ENCODE data around the gene CXCR1. TPM values are rescaled to one million over a fixed set of nuclear protein-coding genes. Genes with fewer than 3 reads are reported as not detected.

CXCR1 gene
- total and polyA plus RNA-seq, 2 of the 4 experiments (the other 2 are of a cell fraction), result not detected

- Histone ChIP-seq H2BK5ac (ENCODE audit: low read depth, low read length, poor library complexity, severe bottlenecking) (no peak overlapping the region), H2BK120ac (ENCODE audit: low read depth, low read length) (no peak overlapping the region), H3K14ac (replicated peaks; ENCODE audit: low read depth, low read length) (no peak overlapping the region), H4K91ac (ENCODE audit: insufficient read depth, low read depth, low read length) (no peak overlapping the region), H3K56ac (ENCODE audit: extremely low read depth, insufficient read depth, low read length) (no peak overlapping the region), H4K8ac (ENCODE audit: low read depth in 2 of 2, low read length in 2 of 2) (no peak overlapping the region), H3K4me2 (ENCODE audit: low read depth, low read length) (no peak overlapping the region), H3K4me3 (ENCODE audit: insufficient read depth, low read depth, low read length) (no peak overlapping the region), H4K20me1 (ENCODE audit: insufficient read depth, low read length) (no peaks in the 10 kb centered on the region), H3K27ac (ENCODE audit: insufficient read depth, low read length) (no peak overlapping the region), H3K79me1 (ENCODE audit: low read depth in 1 of 2, low read length in 2 of 2) (no peaks in the 10 kb centered on the region), H3K4me1 (ENCODE audit: control insufficient read depth, insufficient read depth, low read length) (no peaks in the 10 kb centered on the region), H2AK5ac (ENCODE audit: low read depth, low read length) (no peak overlapping the region), H3K9me3 (ENCODE audit: control insufficient read depth, insufficient read depth, low read length) (no peaks in the 10 kb centered on the region), H3K18ac (ENCODE audit: low read depth, low read length) (no peak overlapping the region), H2BK15ac (ENCODE audit: low read depth, low read length) (no peak overlapping the region), H3K4ac (ENCODE audit: low read depth, low read length) (no peak overlapping the region), H3K9me1 (ENCODE audit: insufficient read depth, low read length) (no peaks in the 10 kb centered on the region), H2AK9ac (replicated peaks; ENCODE audit: low read depth, low read length, poor library complexity) (no peak overlapping the region), H4K5ac (ENCODE audit: low read depth, low read length) (no peak overlapping the region), H3K27me3 (ENCODE audit: control insufficient read depth, insufficient read depth, low read length) (peaks cover 51% of the 10 kb centered on the region), H3K23ac (ENCODE audit: low read depth, low read length) (no peak overlapping the region), H2AFZ (replicated peaks; ENCODE audit: low read length, poor library complexity) (no peak overlapping the region), H2BK20ac (ENCODE audit: low read depth, low read length) (no peak overlapping the region), H3K36me3 (ENCODE audit: control insufficient read depth, insufficient read depth, low read length) (no peaks in the 10 kb centered on the region), H3K9ac (ENCODE audit: low read depth, low read length) (no peak overlapping the region)
- ATAC-seq (ENCODE audit: low read depth) (no peak), DNase-seq (no peak)
- POLR2A ChIA-PET (ENCODE audit: unreplicated experiment), result no interaction called here
- in situ Hi-C loops (cut with MboI; ENCODE audit: low sequenced_read_pairs), result no loop called here
- intact Hi-C loops (cut with micrococcal nuclease), result no loop called here
- 0% methylated on average over 1 of the region's 3 CpGs; no CpG with 5 or more reads in 1 of the 2 experiments for WGBS, 2 experiments (ENCODE audit: extremely low coverage in 2 of 2, insufficient read length in 1 of 2)
- CTCF ChIA-PET, result no interaction called here
- no TSS peak for BruUV-seq (replicated peaks)
- TF ChIP-seq SMC3 (IDR thresholded peaks at IDR 0.05; ENCODE audit: low read depth, low read length), result no peak
- no peak for TF ChIP-seq RFX5 (IDR thresholded peaks at IDR 0.05; ENCODE audit: low read depth, low read length)
- no peak for TF ChIP-seq MAFK (IDR thresholded peaks at IDR 0.05; ENCODE audit: low read depth, low read length)
- TF ChIP-seq MAZ (IDR thresholded peaks at IDR 0.05; ENCODE audit: borderline replicate concordance, low read depth, low read length), result no peak
- no peak for TF ChIP-seq POLR2A (IDR thresholded peaks at IDR 0.05; ENCODE audit: low read depth, low read length)
- no peak for TF ChIP-seq CTCF (conservative IDR thresholded peaks at IDR 0.05; ENCODE audit: low read depth, low read length)
- TF ChIP-seq, protein P1, sequence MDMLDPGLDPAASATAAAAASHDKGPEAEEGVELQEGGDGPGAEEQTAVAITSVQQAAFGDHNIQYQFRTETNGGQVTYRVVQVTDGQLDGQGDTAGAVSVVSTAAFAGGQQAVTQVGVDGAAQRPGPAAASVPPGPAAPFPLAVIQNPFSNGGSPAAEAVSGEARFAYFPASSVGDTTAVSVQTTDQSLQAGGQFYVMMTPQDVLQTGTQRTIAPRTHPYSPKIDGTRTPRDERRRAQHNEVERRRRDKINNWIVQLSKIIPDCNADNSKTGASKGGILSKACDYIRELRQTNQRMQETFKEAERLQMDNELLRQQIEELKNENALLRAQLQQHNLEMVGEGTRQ (IDR thresholded peaks at IDR 0.05; ENCODE audit: low read depth, low read length), result no peak
- TF ChIP-seq RAD21 (IDR thresholded peaks at IDR 0.05; ENCODE audit: low read length), result no peak
- TF ChIP-seq CHD1 (IDR thresholded peaks at IDR 0.05; ENCODE audit: low read depth, low read length), result no peak
- dilution Hi-C loops (cut with HindIII; ENCODE audit: low sequenced_read_pairs, unreplicated experiment), result no loop called here
Observed at GRCh38 chr2:218137514-218137913, 29.2 kb downstream of the CXCR1 start.

Data from IMR-90 (cell line).